Omental fat pad (tissue), 4 donors: ENCODE measurements around the gene SOBP. TPM values are rescaled to one million over a fixed set of nuclear protein-coding genes. Genes with fewer than 3 reads are reported as not detected.

Experiments used
- ATAC-seq: fragments of 150-250 bp; one replicate; pipeline ENCODE4 v1.9.1; 2016; ENCODE audit warnings: mild to moderate bottlenecking, moderate library complexity; ENCODE audit not compliant: low FRiP score
- DNase-seq: peaks from one replicate; pipeline ENCODE4 v3.0.0-alpha.2; 2019; ENCODE audit warnings: low spot score
- CTCF ChIP-seq, 3 donors: fragments of 450-650 bp; IDR thresholded peaks; one replicate each; pipeline ENCODE4 v1.5.1; 2016 to 2017; ENCODE audit warnings: antibody characterized with exemption in 3 of 3, mild to moderate bottlenecking in 3 of 3, moderate library complexity in 2 of 3
- total RNA-seq, 4 donors: library from RNA; depleted of rRNA; stranded (reverse); fragments of >200 nt; gene quantifications; one replicate each; pipeline ENCODE4 v1.1.0, GENCODE V29; 2016

SOBP gene
- total RNA-seq, 4 donors from 2014 or later, result 1.9 to 9.6 (median 4.0) TPM

- TF ChIP-seq CTCF (IDR thresholded peaks at IDR 0.05), result no peak
- DNase-seq (no peak), ATAC-seq (no peak)
Measured at GRCh38 chr6:107572886-107573285, 83.0 kb downstream of the SOBP start.

GRCh38 chr6:107574856-107575255 is 84.9 kb downstream of the SOBP start:
- ATAC-seq (no peak), DNase-seq (no peak)
- TF ChIP-seq CTCF (IDR thresholded peaks at IDR 0.05), result no peak

GRCh38 chr6:107576852-107577251 is 86.9 kb downstream of the SOBP start:
- DNase-seq (no peak), ATAC-seq (no peak)
- no peak for TF ChIP-seq CTCF (IDR thresholded peaks at IDR 0.05)

GRCh38 chr6:107578642-107579341 is 88.9 kb downstream of the SOBP start:
- DNase-seq (no peak), ATAC-seq (no peak)
- TF ChIP-seq CTCF (IDR thresholded peaks at IDR 0.05), result no peak

- DNase-seq (no peak), ATAC-seq (no peak)
- no peak for TF ChIP-seq CTCF (IDR thresholded peaks at IDR 0.05)
Measured at GRCh38 chr6:107579456-107580056, 89.6 kb downstream of the SOBP start.

- DNase-seq, result no peak
- ATAC-seq, result no peak
- no peak for TF ChIP-seq CTCF (IDR thresholded peaks at IDR 0.05)
Measured at GRCh38 chr6:107582086-107582485, 92.2 kb downstream of the SOBP start.

GRCh38 chr6:107584726-107585125 is 94.8 kb downstream of the SOBP start:
- no peak for TF ChIP-seq CTCF (IDR thresholded peaks at IDR 0.05)
- DNase-seq (no peak), ATAC-seq (no peak)
